GM21723 (cell line): Measurements from ENCODE around the gene CNGB1.
"Not testable (repeated sequence)": the region's sequence is repeated elsewhere in the genome, so short reads cannot be mapped to it uniquely, and the experiment has no call there.

ENCODE experiments used
- ATAC-seq: cut with Tn5 transposase; IDR thresholded peaks from one replicate; pipeline ENCODE4 v1.9.1; 2021; ENCODE audit warnings: mild to moderate bottlenecking, moderate library complexity; ENCODE audit not compliant: unreplicated experiment

Gene CNGB1

GRCh38 chr16:57890752-57891111 is 80.2 kb downstream of the CNGB1 start:
- ATAC-seq, result no peak

GRCh38 chr16:57889960-57890751 is 80.8 kb downstream of the CNGB1 start:
- ATAC-seq, result no peak

- ATAC-seq, result no peak
Measured at GRCh38 chr16:57889522-57889921, 81.4 kb downstream of the CNGB1 start.

GRCh38 chr16:57889111-57889510 is 81.8 kb downstream of the CNGB1 start:
- ATAC-seq, result no peak

GRCh38 chr16:57888128-57888527 is 82.8 kb downstream of the CNGB1 start:
- no peak for ATAC-seq

- no peak for ATAC-seq
Measured at GRCh38 chr16:57887711-57888110, 83.2 kb downstream of the CNGB1 start.

- ATAC-seq, result no peak
Measured at GRCh38 chr16:57886427-57886826, 84.5 kb downstream of the CNGB1 start.

- no peak for ATAC-seq
Measured at GRCh38 chr16:57884655-57885133, 86.2 kb downstream of the CNGB1 start.

- no peak for ATAC-seq
Measured at GRCh38 chr16:57883953-57884654, 86.8 kb downstream of the CNGB1 start.

GRCh38 chr16:57883480-57883879 is 87.4 kb downstream of the CNGB1 start:
- ATAC-seq, result no peak

GRCh38 chr16:57882792-57883191 is 88.1 kb downstream of the CNGB1 start:
- ATAC-seq, result no peak

GRCh38 chr16:57882206-57882605 is 88.7 kb downstream of the CNGB1 start:
- no peak for ATAC-seq

GRCh38 chr16:57878586-57878985 is 92.3 kb downstream of the CNGB1 start:
- no peak for ATAC-seq

- no peak for ATAC-seq
Measured at GRCh38 chr16:57876210-57876609, 94.7 kb downstream of the CNGB1 start.

- no peak for ATAC-seq
Measured at GRCh38 chr16:57875347-57875746, 95.6 kb downstream of the CNGB1 start.

- no peak for ATAC-seq
Measured at GRCh38 chr16:57873218-57873617, 97.7 kb downstream of the CNGB1 start.

- not testable (repeated sequence) for ATAC-seq
Measured at GRCh38 chr16:57872764-57873163, 98.2 kb downstream of the CNGB1 start.

GRCh38 chr16:57871456-57871855 is 99.5 kb downstream of the CNGB1 start:
- ATAC-seq, result no peak

- ATAC-seq, result no peak
Measured at GRCh38 chr16:57870753-57871454, 100.0 kb downstream of the CNGB1 start.

- ATAC-seq, result no peak
Measured at GRCh38 chr16:57868913-57869520, 101.9 kb downstream of the CNGB1 start.

- ATAC-seq, result no peak
Measured at GRCh38 chr16:57867000-57867561, 103.8 kb downstream of the CNGB1 start.
